ENCODE results near the gene PLCD3.

The PLCD3 gene

DNA sequence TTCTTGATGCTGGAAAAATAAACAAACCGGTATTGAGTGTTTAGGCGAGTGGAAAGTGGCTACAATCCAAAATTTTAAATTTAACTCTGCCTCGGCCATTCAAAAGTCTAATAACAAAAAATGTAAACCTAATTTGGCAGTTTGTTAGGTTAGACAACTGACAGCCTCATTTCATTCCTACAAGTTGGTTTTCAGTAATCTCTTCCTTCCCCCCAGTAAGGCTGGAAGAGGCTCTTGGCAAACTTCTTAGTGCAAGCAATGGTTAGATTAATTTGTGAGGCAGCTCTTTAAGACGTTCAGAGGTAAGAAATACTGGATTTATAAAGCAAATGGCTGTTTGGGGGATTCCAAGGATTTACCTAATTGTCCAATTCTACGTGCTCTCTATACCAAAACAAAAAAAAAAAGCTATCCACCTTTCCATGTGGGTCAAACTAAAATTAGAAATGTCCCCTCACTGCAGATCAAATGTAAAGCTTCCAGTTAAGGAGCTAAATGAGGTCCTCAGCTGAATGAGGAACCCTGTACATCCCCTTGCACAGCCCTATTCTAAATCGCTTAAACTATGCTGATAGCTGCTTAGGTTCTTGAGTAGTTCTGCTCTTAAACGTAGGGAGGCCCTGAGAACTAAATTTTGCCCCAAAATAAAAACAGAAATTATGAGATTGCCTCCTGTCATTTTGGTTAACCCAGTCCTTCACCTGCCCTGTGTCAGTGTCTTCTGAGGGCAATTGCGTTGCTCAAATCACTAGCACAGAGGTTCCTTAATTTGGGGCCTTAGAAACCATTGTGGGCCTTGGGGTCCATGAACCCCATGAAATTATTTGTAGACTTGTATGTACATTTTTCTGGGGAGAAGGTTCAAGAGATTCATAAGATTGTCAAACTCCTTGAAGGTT, 18.8 kb upstream of the PLCD3 start:
- in situ Hi-C loops (cut with MboI; ENCODE audit: low sequenced_read_pairs), result no loop called here

DNA sequence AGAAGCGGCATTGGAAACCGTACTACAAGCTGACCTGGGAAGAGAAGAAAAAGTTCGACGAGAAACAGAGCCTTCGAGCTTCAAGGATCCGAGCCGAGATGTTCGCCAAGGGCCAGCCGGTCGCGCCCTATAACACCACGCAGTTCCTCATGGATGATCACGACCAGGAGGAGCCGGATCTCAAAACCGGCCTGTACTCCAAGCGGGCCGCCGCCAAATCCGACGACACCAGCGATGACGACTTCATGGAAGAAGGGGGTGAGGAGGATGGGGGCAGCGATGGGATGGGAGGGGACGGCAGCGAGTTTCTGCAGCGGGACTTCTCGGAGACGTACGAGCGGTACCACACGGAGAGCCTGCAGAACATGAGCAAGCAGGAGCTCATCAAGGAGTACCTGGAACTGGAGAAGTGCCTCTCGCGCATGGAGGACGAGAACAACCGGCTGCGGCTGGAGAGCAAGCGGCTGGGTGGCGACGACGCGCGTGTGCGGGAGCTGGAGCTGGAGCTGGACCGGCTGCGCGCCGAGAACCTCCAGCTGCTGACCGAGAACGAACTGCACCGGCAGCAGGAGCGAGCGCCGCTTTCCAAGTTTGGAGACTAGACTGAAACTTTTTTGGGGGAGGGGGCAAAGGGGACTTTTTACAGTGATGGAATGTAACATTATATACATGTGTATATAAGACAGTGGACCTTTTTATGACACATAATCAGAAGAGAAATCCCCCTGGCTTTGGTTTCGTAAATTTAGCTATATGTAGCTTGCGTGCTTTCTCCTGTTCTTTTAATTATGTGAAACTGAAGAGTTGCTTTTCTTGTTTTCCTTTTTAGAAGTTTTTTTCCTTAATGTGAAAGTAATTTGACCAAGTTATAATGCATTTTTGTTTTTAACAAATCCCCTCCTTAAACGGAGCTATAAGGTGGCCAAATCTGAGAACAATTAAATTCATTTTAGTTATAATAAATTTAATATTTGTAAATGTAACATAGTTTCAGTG, 17.7 kb upstream of the PLCD3 start:
- in situ Hi-C loops (cut with MboI; ENCODE audit: low sequenced_read_pairs), result no loop called here

DNA sequence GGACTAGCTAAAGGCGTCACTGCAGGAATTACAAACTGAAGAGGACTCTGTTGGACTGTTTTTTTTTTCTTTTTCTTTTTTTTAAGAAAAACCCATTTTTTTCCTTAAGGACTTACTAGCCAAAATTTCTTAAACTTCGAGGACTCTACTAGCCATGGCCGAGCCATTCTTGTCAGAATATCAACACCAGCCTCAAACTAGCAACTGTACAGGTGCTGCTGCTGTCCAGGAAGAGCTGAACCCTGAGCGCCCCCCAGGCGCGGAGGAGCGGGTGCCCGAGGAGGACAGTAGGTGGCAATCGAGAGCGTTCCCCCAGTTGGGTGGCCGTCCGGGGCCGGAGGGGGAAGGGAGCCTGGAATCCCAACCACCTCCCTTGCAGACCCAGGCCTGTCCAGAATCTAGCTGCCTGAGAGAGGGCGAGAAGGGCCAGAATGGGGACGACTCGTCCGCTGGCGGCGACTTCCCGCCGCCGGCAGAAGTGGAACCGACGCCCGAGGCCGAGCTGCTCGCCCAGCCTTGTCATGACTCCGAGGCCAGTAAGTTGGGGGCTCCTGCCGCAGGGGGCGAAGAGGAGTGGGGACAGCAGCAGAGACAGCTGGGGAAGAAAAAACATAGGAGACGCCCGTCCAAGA, 16.8 kb upstream of the PLCD3 start:
- in situ Hi-C loops (cut with MboI; ENCODE audit: low sequenced_read_pairs), result no loop called here

GRCh38 chr17:45148183-45149036, 16.1 kb upstream of the PLCD3 start, which contains the start of gene HEXIM1:
HEXIM1 (plus strand) TSS chr17:45148475; CDS start chr17:45149191, 716 bp downstream.
- in situ Hi-C loops (cut with MboI; ENCODE audit: low sequenced_read_pairs), result no loop called here

DNA sequence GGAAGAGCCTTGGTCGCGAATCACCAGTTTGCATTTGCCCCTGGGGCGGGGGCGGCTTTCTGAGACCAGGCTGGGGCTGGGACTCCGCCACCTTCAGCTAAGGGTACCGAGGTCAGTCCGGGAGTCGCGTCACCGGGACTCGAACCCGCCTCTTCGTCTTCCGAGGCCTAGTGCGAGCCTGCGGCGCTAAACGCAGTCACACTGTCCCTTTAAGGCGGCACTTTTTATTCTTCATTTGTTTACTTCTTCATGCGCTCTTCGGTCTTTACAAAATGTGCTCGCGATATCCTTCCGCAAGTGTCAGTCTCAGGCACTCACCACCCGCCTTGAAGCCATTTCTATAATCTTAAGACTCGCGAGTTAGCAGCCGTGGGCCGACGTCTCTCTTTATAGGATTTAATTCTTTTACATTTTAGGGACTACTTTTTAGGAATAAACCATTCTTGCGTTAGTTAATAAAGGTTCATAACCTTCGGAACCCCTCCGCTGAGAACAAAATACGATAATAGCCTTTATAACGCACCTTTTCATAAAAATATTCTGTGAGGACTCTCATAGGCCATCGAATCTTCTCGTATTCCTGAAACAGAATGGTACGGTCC, 15.4 kb upstream of the PLCD3 start:
- in situ Hi-C loops (cut with MboI; ENCODE audit: low sequenced_read_pairs), result no loop called here

- in situ Hi-C loops (cut with MboI; ENCODE audit: low sequenced_read_pairs), result no loop called here
Observed at GRCh38 chr17:45146890-45147580, 14.7 kb upstream of the PLCD3 start.

GRCh38 chr17:45146592-45146889, 14.2 kb upstream of the PLCD3 start:
- in situ Hi-C loops (cut with MboI; ENCODE audit: low sequenced_read_pairs), result no loop called here

DNA sequence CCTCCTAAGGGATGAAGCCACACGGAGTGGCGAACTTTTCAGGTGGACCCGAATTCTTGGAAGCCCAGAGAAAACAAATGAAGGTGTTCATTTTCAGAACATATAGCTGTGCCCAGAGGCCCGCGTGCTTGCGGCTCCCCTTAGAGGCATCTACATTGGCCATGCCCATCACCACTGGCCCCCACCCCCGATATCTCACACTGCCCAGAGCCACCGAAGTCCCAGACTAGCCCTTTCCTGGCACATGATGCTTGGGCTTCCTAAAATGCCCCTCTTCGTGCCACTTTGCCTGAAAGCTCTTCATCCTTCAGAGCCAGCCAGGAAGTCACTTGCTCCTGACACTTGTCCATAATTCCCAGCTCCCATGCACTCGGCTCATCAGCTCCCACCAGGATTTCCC, 13.9 kb upstream of the PLCD3 start:
- in situ Hi-C loops (cut with MboI; ENCODE audit: low sequenced_read_pairs), result no loop called here

GRCh38 chr17:45145035-45145389, 12.7 kb upstream of the PLCD3 start:
- in situ Hi-C loops (cut with MboI; ENCODE audit: low sequenced_read_pairs), result no loop called here

DNA sequence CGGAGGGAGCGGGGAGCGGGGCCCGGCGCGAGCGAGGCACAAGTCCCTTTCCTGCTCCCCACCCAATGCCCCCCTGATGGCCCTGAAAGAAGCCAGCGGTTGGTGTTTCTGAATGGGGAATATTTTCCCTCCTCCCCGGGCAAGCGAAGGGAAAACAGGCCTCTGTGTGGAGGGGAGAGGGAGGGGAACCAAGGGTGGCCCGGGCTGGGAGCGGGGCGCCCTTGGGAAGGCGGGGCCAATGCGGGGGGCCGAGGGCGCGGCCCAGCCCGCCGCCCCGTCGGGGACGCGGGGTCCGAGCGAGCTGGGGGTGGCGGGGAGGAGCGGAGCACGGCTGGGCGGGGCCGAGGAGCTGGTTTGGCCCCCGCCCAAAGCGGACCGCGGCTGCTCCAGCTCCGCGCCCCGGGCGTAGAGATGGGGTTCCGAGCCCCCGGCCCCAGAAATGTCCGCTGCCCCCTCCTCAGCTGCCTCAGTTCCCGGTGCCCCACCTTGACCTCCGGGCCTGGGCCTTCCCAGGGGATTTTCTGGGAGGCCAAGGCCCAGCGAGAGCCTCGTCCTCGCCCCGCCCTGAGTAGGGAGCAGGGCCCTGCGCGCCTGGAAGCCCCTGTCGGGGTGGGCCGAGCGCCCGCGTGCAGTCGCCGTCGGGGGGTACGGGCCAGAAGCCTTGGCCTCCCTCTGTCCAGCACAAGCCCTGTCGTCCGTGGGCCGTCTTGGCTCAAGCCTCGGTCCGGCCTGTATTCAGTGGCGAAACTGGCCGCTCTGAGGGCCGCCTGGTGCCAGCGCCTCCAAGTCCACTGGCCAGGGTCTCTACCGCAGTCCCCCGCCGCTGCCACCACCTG, 12.1 kb upstream of the PLCD3 start:
- in situ Hi-C loops (cut with MboI; ENCODE audit: low sequenced_read_pairs), result no loop called here

- in situ Hi-C loops (cut with MboI; ENCODE audit: low sequenced_read_pairs), result no loop called here
Observed at GRCh38 chr17:45143767-45144198, 11.5 kb upstream of the PLCD3 start.

DNA sequence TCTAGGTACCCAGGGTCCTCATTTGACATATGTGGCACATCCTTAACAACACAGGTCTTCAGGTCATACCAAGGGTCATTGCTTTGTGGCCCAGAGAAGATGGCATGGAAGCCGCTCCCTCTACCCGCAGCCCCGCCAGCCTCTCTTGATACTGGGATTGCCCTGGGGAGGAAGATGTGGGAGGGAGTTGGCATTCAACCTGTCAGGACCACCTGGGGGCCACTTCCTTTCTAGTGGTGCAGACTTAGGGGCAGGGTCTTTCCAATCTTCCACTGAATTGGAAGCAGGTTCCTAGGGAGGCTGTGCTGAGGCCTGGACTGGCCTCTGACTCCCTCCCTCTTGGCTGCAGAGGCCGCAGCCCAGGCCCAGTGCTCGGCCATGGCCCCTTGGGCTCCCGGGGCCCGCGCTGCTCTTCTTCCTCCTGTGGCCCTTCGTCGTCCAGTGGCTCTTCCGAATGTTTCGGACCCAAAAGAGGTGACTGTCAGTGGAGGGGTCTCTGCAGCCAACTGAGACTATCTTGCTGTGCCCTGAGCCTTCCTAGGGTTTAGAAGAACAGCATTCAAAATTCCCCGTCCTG, 10.9 kb upstream of the PLCD3 start:
- in situ Hi-C loops (cut with MboI; ENCODE audit: low sequenced_read_pairs), result no loop called here

DNA sequence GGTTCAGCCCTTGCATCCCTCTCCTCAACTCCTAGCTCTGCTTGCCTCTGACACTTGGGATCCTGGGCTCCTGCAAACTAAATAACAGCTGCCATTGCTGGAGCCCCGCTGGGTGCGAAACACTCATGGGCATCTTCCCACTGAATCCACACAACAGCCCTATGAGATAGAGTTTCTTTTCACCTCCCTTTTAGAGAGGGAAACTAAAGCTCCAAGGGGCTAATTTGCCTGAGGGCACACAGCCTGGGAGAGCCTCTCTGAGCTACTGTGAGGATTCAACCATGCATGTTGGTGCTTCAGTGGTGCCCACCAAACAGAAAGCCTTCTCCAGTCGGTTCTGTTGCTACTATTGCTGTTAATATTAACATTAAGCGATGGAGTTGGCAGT, 7.2 kb upstream of the PLCD3 start:
- in situ Hi-C loops (cut with MboI; ENCODE audit: low sequenced_read_pairs), result no loop called here

DNA sequence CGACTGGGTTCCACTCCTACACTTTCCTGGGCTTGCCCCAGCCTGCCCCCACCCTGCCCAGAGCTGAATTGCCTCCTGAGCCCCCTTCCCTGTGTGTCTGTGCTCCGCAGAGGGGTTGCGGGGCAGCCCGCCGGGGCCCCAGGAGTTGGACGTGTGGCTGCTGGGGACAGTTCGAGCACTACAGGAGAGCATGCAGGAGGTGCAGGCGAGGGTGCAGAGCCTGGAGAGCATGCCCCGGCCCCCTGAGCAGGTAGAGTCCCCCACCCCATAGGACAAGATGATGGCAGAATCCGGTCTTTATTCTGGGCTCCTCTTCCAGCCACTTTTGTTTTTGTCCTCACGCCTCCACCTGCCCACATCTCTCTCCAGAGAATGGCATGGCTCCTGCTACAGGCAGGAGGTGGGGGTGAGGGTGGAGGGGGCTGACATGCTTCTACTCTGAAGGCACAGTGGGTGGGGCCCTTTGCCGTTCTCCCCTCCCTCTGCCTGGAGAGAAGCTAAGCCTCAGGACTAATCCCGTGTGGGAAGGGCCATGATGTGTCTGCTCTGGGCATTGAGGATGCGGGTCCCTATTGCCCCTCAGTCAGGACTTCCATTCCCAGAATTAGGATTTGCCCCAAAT, 6.7 kb upstream of the PLCD3 start:
- in situ Hi-C loops (cut with MboI; ENCODE audit: low sequenced_read_pairs), result no loop called here

DNA sequence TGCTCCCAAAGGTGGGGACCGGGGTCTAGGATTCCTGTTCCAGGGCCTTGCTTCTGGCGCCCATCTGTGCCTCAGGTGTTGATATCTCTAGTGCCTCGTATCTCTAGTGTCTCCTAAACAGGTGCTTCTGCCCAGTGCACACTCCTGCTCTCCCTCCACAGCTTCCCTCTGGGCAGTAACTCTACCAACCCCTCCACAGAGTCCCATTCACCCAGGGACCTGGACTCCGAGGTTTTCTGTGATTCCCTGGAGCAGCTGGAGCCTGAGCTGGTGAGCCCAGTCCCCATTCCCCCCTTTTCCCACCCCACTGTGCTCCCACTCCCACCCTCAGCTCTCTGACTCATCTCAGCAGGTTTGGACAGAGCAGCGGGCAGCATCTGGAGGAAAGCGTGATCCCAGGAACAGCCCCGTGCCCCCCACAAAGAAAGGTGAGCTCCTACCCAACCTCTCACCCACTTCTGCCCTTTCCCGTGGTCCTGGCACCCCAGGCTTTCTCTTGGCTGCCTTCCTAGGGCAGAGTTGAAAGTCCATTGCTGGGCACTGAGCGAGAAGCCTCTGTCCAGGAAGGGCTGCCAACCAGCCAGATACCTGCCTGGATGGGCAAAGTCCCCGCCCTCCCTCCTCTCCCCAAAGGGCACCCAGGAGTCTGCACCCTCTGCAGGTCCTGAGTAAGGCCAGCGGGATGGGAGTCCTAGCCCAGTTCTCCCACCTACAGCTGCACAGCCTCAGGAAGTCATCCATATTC, 5.4 kb upstream of the PLCD3 start:
- in situ Hi-C loops (cut with MboI; ENCODE audit: low sequenced_read_pairs), result no loop called here

DNA sequence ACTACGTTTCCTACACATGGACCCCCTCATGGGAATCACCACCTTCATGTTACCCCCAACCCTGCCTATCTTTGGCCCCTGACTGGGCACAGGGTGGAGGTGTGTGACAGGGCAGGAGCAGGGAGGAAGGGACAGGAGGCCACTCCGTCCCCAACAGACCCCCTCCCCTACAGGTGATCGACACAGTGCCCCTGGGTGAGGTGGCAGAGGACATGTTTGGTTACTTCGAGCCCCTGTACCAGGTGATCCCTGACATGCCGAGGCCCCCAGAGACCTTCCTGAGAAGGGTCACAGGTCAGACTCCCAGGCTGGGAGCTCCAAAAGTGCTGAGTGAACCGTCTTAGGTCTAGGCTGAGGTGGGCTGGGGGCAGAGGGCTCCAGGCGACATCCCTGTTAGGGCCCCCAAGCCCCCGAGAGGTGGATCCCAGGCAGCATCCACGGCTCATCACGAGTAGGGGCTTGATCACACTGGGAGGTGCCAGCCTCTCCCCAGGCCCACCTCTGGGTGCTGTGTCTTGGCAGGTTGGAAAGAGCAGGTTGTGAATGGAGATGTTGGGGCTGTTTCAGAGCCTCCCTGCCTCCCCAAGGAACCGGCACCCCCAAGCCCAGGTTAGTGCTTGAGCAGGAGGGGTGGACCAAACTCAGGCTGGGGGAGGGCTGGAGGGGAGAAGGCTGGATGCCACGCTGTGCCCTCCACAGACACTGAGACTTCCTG, 4.7 kb upstream of the PLCD3 start:
- in situ Hi-C loops (cut with MboI; ENCODE audit: low sequenced_read_pairs), result no loop called here
